Measurements from ENCODE around the gene USP54.

The USP54 gene, protein sequence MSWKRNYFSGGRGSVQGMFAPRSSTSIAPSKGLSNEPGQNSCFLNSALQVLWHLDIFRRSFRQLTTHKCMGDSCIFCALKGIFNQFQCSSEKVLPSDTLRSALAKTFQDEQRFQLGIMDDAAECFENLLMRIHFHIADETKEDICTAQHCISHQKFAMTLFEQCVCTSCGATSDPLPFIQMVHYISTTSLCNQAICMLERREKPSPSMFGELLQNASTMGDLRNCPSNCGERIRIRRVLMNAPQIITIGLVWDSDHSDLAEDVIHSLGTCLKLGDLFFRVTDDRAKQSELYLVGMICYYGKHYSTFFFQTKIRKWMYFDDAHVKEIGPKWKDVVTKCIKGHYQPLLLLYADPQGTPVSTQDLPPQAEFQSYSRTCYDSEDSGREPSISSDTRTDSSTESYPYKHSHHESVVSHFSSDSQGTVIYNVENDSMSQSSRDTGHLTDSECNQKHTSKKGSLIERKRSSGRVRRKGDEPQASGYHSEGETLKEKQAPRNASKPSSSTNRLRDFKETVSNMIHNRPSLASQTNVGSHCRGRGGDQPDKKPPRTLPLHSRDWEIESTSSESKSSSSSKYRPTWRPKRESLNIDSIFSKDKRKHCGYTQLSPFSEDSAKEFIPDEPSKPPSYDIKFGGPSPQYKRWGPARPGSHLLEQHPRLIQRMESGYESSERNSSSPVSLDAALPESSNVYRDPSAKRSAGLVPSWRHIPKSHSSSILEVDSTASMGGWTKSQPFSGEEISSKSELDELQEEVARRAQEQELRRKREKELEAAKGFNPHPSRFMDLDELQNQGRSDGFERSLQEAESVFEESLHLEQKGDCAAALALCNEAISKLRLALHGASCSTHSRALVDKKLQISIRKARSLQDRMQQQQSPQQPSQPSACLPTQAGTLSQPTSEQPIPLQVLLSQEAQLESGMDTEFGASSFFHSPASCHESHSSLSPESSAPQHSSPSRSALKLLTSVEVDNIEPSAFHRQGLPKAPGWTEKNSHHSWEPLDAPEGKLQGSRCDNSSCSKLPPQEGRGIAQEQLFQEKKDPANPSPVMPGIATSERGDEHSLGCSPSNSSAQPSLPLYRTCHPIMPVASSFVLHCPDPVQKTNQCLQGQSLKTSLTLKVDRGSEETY (N-terminal part only)

GRCh38 chr10:73590881-73591799 lies at the start of gene USP54:
TSS of gene USP54 (minus strand) at chr10:73591342. CDS start at chr10:73575658, 15,684 bp downstream.
- peak; percentile 5 for DNase-seq (ENCODE audit: low read depth)
- H3K4me3 ChIP-seq (ENCODE audit: low read depth, low read length), result no peak within 1 kb of the TSS
- TF ChIP-seq, protein P1, sequence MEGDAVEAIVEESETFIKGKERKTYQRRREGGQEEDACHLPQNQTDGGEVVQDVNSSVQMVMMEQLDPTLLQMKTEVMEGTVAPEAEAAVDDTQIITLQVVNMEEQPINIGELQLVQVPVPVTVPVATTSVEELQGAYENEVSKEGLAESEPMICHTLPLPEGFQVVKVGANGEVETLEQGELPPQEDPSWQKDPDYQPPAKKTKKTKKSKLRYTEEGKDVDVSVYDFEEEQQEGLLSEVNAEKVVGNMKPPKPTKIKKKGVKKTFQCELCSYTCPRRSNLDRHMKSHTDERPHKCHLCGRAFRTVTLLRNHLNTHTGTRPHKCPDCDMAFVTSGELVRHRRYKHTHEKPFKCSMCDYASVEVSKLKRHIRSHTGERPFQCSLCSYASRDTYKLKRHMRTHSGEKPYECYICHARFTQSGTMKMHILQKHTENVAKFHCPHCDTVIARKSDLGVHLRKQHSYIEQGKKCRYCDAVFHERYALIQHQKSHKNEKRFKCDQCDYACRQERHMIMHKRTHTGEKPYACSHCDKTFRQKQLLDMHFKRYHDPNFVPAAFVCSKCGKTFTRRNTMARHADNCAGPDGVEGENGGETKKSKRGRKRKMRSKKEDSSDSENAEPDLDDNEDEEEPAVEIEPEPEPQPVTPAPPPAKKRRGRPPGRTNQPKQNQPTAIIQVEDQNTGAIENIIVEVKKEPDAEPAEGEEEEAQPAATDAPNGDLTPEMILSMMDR (IDR thresholded peaks at IDR 0.05; ENCODE audit: insufficient read depth, low read depth, low read length, missing control alignments), result no peak

DNA sequence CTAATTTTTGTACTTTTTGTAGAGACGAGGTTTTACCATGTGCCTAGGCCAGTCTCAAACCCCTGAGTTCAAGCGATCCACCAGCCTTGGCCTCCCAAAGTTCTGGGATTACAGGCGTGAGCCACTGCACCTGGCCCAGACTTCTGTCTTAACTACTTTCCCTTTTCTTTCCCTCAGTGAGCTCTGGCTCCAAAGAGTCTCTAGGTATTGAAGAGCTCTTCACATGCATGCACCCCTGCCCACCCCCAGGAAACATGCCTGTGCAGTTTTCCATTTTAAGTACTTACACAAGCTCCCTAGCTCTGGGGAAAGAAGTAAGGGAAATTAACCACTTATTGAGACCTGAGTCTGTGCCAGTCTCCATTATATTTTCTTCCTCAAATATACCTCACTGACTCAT lies 48.1 kb upstream of the USP54 start:
- TF ChIP-seq, protein P1 (IDR thresholded peaks at IDR 0.05; ENCODE audit: insufficient read depth, low read depth, low read length, missing control alignments), result no peak
- DNase-seq (ENCODE audit: low read depth), result no peak
- no peak overlapping the region for H3K4me3 ChIP-seq (ENCODE audit: low read depth, low read length)

GRCh38 chr10:73635781-73636180 lies 44.6 kb upstream of the USP54 start:
- no peak for DNase-seq (ENCODE audit: low read depth)
- TF ChIP-seq, protein P1 (IDR thresholded peaks at IDR 0.05; ENCODE audit: insufficient read depth, low read depth, low read length, missing control alignments), result no peak
- H3K4me3 ChIP-seq (ENCODE audit: low read depth, low read length), result no peak overlapping the region

DNA sequence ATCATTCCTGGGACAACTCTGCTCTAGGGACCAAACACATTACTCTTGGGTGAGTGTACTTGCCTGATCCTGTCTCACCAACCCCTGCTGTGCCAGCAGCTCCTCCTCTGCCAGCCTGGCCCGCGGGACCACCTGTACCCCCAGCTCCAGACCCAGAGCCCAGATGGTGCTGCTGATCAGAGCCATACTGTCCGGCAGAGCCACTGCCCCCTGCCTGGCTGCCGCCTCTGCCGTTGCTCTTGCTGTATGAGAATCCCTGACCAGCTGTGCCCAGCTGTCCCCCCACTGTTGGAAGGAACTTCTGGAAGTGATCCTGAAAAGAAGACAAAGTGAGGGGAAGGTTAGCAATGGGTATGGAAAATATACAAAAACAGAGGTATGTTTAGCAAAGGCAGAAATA lies 43.3 kb upstream of the USP54 start:
- TF ChIP-seq, protein P1 (IDR thresholded peaks at IDR 0.05; ENCODE audit: insufficient read depth, low read depth, low read length, missing control alignments), result no peak
- H3K4me3 ChIP-seq (ENCODE audit: low read depth, low read length), result no peak overlapping the region
- DNase-seq (ENCODE audit: low read depth), result no peak

DNA sequence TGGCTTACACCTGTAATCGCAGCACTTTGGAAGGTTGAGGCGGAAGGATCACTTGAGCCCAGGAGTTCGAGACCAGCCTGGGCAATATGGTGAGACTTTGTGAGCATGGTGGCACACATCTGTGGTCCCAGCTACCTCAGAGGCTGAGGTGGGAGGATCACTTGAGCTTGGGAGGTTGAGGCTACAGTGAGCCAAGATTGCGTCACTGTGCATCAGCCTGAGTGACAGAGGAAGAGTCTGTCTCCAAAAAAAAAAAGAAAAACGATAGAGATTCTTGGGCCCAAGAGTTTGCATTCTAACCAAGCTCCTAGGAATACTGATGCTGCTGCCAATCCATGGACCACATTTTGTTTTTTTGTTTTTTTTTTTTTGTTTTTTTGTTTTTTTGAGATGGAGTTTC lies 38.0 kb upstream of the USP54 start:
- TF ChIP-seq, protein P1 (IDR thresholded peaks at IDR 0.05; ENCODE audit: insufficient read depth, low read depth, low read length, missing control alignments), result no peak
- DNase-seq (ENCODE audit: low read depth), result no peak
- H3K4me3 ChIP-seq (ENCODE audit: low read depth, low read length), result no peak overlapping the region

DNA sequence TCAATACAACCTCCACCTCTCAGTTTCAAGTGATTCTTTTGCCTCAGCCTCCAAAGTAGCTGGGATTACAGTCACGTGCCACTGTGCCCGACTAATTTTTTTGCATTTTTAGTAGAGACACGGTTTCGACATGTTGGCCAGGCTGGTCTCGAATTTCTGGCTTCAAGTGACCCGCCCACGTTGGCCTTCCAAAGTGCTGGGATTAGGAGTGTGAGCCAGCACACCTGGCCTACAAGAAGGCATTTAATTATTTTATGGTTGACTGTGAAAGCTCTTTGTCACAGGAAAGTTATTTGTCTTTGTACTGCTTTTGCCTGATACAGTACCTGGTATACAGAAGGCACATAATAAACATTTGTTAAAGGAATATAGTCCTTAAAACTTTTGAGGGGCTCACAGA lies 37.3 kb upstream of the USP54 start:
- H3K4me3 ChIP-seq (ENCODE audit: low read depth, low read length), result no peak overlapping the region
- DNase-seq (ENCODE audit: low read depth), result no peak
- TF ChIP-seq, protein P1 (IDR thresholded peaks at IDR 0.05; ENCODE audit: insufficient read depth, low read depth, low read length, missing control alignments), result no peak
